GM18907 (cell line): ENCODE results near the gene KCNMA1.

ENCODE experiments used
- ATAC-seq: cut with Tn5 transposase; IDR thresholded peaks from one replicate; pipeline ENCODE4 v1.9.1; 2021; ENCODE audit warnings: mild to moderate bottlenecking, moderate library complexity; ENCODE audit not compliant: unreplicated experiment

Gene KCNMA1

GRCh38 chr10:77383861-77384553 lies 253.6 kb downstream of the KCNMA1 start:
- ATAC-seq: no peak

- no peak for ATAC-seq
Observed at GRCh38 chr10:77381750-77382149, 255.9 kb downstream of the KCNMA1 start.

GRCh38 chr10:77380723-77381122 lies 256.9 kb downstream of the KCNMA1 start:
- no peak for ATAC-seq

- ATAC-seq: no peak
Observed at GRCh38 chr10:77380191-77380590, 257.4 kb downstream of the KCNMA1 start.

- no peak for ATAC-seq
Observed at GRCh38 chr10:77378366-77379349, 258.9 kb downstream of the KCNMA1 start.

GRCh38 chr10:77377678-77378352 lies 259.8 kb downstream of the KCNMA1 start:
- no peak for ATAC-seq

GRCh38 chr10:77377034-77377433 lies 260.6 kb downstream of the KCNMA1 start:
- no peak for ATAC-seq

GRCh38 chr10:77374189-77374656 lies 263.4 kb downstream of the KCNMA1 start:
- ATAC-seq: no peak

- ATAC-seq: no peak
Observed at GRCh38 chr10:77371848-77372799, 265.5 kb downstream of the KCNMA1 start.

GRCh38 chr10:77371421-77371820 lies 266.2 kb downstream of the KCNMA1 start:
- no peak for ATAC-seq

GRCh38 chr10:77368006-77368405 lies 269.6 kb downstream of the KCNMA1 start:
- ATAC-seq: no peak

GRCh38 chr10:77363210-77363609 lies 274.4 kb downstream of the KCNMA1 start:
- ATAC-seq: no peak

- ATAC-seq: no peak
Observed at GRCh38 chr10:77361831-77362230, 275.8 kb downstream of the KCNMA1 start.

- ATAC-seq: no peak
Observed at GRCh38 chr10:77361426-77361825, 276.2 kb downstream of the KCNMA1 start.

GRCh38 chr10:77360835-77361234 lies 276.8 kb downstream of the KCNMA1 start:
- ATAC-seq: no peak

GRCh38 chr10:77359950-77360520 lies 277.6 kb downstream of the KCNMA1 start:
- no peak for ATAC-seq

GRCh38 chr10:77359287-77359691 lies 278.3 kb downstream of the KCNMA1 start:
- ATAC-seq: no peak

GRCh38 chr10:77358656-77359055 lies 279.0 kb downstream of the KCNMA1 start:
- ATAC-seq: no peak

- ATAC-seq: no peak
Observed at GRCh38 chr10:77357611-77358310, 279.8 kb downstream of the KCNMA1 start.
